ENCODE measurements around the gene FAM171A1. TPM values are rescaled to one million over a fixed set of nuclear protein-coding genes. Genes with fewer than 3 reads are reported as not detected.

The FAM171A1 gene
- total RNA-seq, 1 donor from 2014 or later, result not detected

DNA sequence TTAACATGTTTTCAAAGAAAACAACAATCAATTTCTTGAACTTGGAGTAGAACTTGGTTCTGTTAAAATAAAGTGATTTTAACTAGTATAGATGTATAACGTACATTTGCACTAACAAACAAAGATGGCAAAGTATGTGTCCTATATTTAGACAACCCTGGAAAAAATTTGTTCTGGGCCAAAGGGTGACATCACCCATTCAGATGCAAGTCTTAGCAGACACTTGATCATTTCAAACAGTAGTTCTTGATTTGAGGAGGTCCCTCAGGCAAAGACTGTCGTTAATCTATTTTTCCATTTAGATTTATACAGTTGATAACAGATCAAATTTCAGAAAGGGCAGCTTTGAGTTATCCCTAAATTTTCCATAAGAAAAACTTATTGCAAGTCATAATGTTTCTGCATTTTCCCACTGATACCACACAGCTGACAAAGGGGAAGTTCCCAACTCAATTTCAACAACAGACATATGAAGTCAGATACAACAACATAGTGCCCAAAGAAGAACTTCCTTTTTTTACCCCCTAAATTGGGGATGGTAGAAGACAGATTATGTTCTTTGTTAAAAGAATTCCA lies 207.7 kb downstream of the FAM171A1 start:
- Mint-ChIP-seq H3K9me3 (no peaks in the 10 kb centered on the region), H3K4me3 (no peak overlapping the region), H3K36me3 (ENCODE audit: low read depth) (peaks cover 2% of the 10 kb centered on the region), H3K27ac (no peak overlapping the region), H3K4me1 (peaks cover 17% of the 10 kb centered on the region), H3K27me3 (no peaks in the 10 kb centered on the region)
- ChIA-PET CTCF (no interaction called here), POLR2A (no interaction called here)
- ATAC-seq (ENCODE audit: low read depth) (no peak), DNase-seq (no peak)
- intact Hi-C loops (cut with micrococcal nuclease), result no loop called here
- TF ChIP-seq, protein P1, sequence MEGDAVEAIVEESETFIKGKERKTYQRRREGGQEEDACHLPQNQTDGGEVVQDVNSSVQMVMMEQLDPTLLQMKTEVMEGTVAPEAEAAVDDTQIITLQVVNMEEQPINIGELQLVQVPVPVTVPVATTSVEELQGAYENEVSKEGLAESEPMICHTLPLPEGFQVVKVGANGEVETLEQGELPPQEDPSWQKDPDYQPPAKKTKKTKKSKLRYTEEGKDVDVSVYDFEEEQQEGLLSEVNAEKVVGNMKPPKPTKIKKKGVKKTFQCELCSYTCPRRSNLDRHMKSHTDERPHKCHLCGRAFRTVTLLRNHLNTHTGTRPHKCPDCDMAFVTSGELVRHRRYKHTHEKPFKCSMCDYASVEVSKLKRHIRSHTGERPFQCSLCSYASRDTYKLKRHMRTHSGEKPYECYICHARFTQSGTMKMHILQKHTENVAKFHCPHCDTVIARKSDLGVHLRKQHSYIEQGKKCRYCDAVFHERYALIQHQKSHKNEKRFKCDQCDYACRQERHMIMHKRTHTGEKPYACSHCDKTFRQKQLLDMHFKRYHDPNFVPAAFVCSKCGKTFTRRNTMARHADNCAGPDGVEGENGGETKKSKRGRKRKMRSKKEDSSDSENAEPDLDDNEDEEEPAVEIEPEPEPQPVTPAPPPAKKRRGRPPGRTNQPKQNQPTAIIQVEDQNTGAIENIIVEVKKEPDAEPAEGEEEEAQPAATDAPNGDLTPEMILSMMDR (IDR thresholded peaks at IDR 0.05), result no peak

Other genes starting within 250 kb of the FAM171A1 start
- gene NMT2, start 202.6 kb downstream of the FAM171A1 start, total RNA-seq, result 9.7 and 11.2 TPM in 2 replicates

All from activated B cell treated with CpG ODN at 0.5 μM for 24 hours (primary cell).